Peyer's patch (tissue), 4 donors: ENCODE results near the gene JPH2.

Experiments
- POLR2A ChIP-seq, 2 donors: fragments of 450-650 bp; IDR thresholded peaks; one replicate each; pipeline ENCODE4 v1.5.1; 2017; ENCODE audit warnings: antibody characterized with exemption in 2 of 2, mild to moderate bottlenecking in 2 of 2, moderate library complexity in 2 of 2
- TF ChIP-seq, protein P1 (sequence below), 6 experiments: fragments of 450-650 bp in 4 of 6; fragments of 200-600 bp in 2 of 6; sonication (generic) in 1 of 6; IDR thresholded peaks; one replicate each; pipeline ENCODE4 v1.5.1; 2017 to 2019; ENCODE audit warnings: antibody characterized with exemption in 6 of 6, mild to moderate bottlenecking in 3 of 6, moderate library complexity in 1 of 6

DNA sequence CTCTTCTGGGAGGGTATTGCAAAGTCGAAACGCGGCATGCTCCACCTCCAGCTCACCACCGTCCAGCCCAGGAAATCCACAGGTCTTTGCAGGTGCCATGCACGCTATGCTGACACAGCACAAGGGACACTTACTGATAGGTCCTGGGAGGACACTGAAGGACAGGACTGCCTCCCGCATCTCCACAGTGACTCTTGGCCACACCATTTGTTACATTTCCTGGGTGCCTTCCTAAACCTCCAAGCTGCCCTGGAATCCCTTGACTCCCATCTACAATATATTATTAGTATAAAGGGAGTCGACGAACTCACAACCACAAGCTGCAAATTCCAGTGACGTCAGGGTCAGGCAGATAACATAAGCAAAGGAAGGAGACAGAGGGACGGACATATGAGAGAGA, 106.9 kb downstream of the JPH2 start:
- TF ChIP-seq POLR2A (IDR thresholded peaks at IDR 0.05), result no peak
- TF ChIP-seq, protein P1, sequence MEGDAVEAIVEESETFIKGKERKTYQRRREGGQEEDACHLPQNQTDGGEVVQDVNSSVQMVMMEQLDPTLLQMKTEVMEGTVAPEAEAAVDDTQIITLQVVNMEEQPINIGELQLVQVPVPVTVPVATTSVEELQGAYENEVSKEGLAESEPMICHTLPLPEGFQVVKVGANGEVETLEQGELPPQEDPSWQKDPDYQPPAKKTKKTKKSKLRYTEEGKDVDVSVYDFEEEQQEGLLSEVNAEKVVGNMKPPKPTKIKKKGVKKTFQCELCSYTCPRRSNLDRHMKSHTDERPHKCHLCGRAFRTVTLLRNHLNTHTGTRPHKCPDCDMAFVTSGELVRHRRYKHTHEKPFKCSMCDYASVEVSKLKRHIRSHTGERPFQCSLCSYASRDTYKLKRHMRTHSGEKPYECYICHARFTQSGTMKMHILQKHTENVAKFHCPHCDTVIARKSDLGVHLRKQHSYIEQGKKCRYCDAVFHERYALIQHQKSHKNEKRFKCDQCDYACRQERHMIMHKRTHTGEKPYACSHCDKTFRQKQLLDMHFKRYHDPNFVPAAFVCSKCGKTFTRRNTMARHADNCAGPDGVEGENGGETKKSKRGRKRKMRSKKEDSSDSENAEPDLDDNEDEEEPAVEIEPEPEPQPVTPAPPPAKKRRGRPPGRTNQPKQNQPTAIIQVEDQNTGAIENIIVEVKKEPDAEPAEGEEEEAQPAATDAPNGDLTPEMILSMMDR (IDR thresholded peaks at IDR 0.05), result no peak
